Endothelial cell of umbilical vein (primary cell): ENCODE measurements around the gene CTTN. TPM values are rescaled to one million over a fixed set of nuclear protein-coding genes. Genes with fewer than 3 reads are reported as not detected.

Source experiments
- polyA plus RNA-seq, 4 experiments: library from polyadenylated mRNA; depleted of rRNA in 3 of 4; stranded (reverse) in 3 of 4; unstranded in 1 of 4; fragments of >200 nt; gene quantifications; 2 replicates each; pipeline versions ENCODE4 v1.2.1 to v1.2.3, GENCODE V29; 2011 to 2012; ENCODE audit warnings: missing spikeins in 1 of 4
- total RNA-seq: library from RNA; stranded (reverse); gene quantifications from 2 replicates; pipeline ENCODE4 v1.2.3, GENCODE V29; 2021

Gene CTTN
- total and polyA plus RNA-seq, 2 donors (not counting 3 experiments of a cell fraction or from before 2014, with no cell fraction given), result 161 to 330 TPM

Other genes with a start within 250 kb of the CTTN start
- 42.5 and 45.1 TPM in 2 replicates for gene FADD, start 195.2 kb upstream of the CTTN start, total RNA-seq
- gene FADD, start 195.2 kb upstream of the CTTN start, polyA plus RNA-seq, result 34.6 and 35.4 TPM in 2 replicates
- gene PPFIA1, start 127.8 kb upstream of the CTTN start, total RNA-seq, result 60.7 and 60.9 TPM in 2 replicates
- 44.3 and 49.9 TPM in 2 replicates for gene PPFIA1, start 127.8 kb upstream of the CTTN start, polyA plus RNA-seq